IMR-90 (cell line): ENCODE measurements around the gene ZNF821. TPM values are rescaled to one million over a fixed set of nuclear protein-coding genes. Genes with fewer than 3 reads are reported as not detected.

Experiments used
- ATAC-seq: fragments of 200-7000 bp; cut with Tn5 transposase; 2 replicates; pipeline ENCODE4 v1.9.1; 2020; ENCODE audit warnings: low read depth, mild to moderate bottlenecking, moderate library complexity
- BruUV-seq: library from RNA; stranded (reverse); fragments of 400-500 nt; replicated peaks from 2 replicates; lab custom pipeline; 2021; lab: Mats Ljungman, UMichigan
- CTCF ChIA-PET: fragments of 300-600 bp; formaldehyde crosslinking; extraction: SDS; loops from one replicate; lab custom pipeline; 2021; ENCODE audit warnings: antibody characterized with exemption; lab: Yijun Ruan, JAX
- POLR2A ChIA-PET: fragments of 300-600 bp; sonication (Branson Sonifier 250); formaldehyde crosslinking; loops from one replicate; lab custom pipeline; 2022; ENCODE audit warnings: antibody characterized with exemption; ENCODE audit not compliant: unreplicated experiment; lab: Charles Lee
- DNase-seq: peaks from one replicate; pipeline ENCODE4 v3.0.0; 2013
- H2AFZ ChIP-seq: replicated peaks from 2 replicates; pipeline ENCODE3; 2013; ENCODE audit warnings: low read length, mild to moderate bottlenecking; ENCODE audit not compliant: poor library complexity
- H2AK5ac ChIP-seq: 2 replicates; pipeline ENCODE4 v1.6.1; 2013; ENCODE audit warnings: low read depth, low read length, inconsistent platforms
- H2AK9ac ChIP-seq: replicated peaks from 2 replicates; pipeline ENCODE3; 2013; ENCODE audit warnings: mild to moderate bottlenecking, low read depth, low read length, moderate library complexity; ENCODE audit not compliant: poor library complexity
- H2BK120ac ChIP-seq: 2 replicates; pipeline ENCODE4 v1.6.1; 2013; ENCODE audit warnings: low read depth, low read length, inconsistent platforms
- H2BK15ac ChIP-seq: 3 replicates; pipeline ENCODE4 v1.6.1; 2013; ENCODE audit warnings: low read depth, low read length, inconsistent platforms
- H2BK20ac ChIP-seq: 2 replicates; pipeline ENCODE4 v1.6.1; 2013; ENCODE audit warnings: low read depth, mild to moderate bottlenecking, inconsistent platforms, low read length, moderate library complexity
- H2BK5ac ChIP-seq: 2 replicates; pipeline ENCODE4 v1.6.1; 2013; ENCODE audit warnings: mild to moderate bottlenecking, low read depth, low read length, inconsistent platforms; ENCODE audit not compliant: poor library complexity, severe bottlenecking
- H3K14ac ChIP-seq: replicated peaks from 2 replicates; pipeline ENCODE4 v1.6.1; 2013; ENCODE audit warnings: low read depth, low read length, inconsistent platforms
- H3K18ac ChIP-seq: 2 replicates; pipeline ENCODE4 v1.6.1; 2013; ENCODE audit warnings: low read depth, low read length, control low read depth
- H3K23ac ChIP-seq: 2 replicates; pipeline ENCODE4 v1.6.1; 2013; ENCODE audit warnings: low read depth, low read length, inconsistent platforms
- H3K27ac ChIP-seq: 2 replicates; pipeline ENCODE4 v1.5.1; 2013; ENCODE audit warnings: mild to moderate bottlenecking, control low read depth, low read length; ENCODE audit not compliant: insufficient read depth
- H3K27me3 ChIP-seq: 2 replicates; pipeline ENCODE4 v1.6.1; 2013; ENCODE audit warnings: low read length; ENCODE audit not compliant: control insufficient read depth, insufficient read depth
- H3K36me3 ChIP-seq: 2 replicates; pipeline ENCODE4 v1.6.1; 2013; ENCODE audit warnings: low read length, mixed read lengths; ENCODE audit not compliant: control insufficient read depth, insufficient read depth
- H3K4ac ChIP-seq: 2 replicates; pipeline ENCODE4 v1.6.1; 2013; ENCODE audit warnings: low read depth, low read length, inconsistent platforms
- H3K4me1 ChIP-seq: 2 replicates; pipeline ENCODE4 v1.6.1; 2013; ENCODE audit warnings: low read length, mixed read lengths; ENCODE audit not compliant: control insufficient read depth, insufficient read depth
- H3K4me2 ChIP-seq: 2 replicates; pipeline ENCODE4 v1.6.1; 2013; ENCODE audit warnings: low read depth, mild to moderate bottlenecking, control low read depth, low read length, moderate library complexity
- H3K4me3 ChIP-seq: 2 replicates; pipeline ENCODE4 v1.5.1; 2013; ENCODE audit warnings: low read depth, mild to moderate bottlenecking, control low read depth, low read length, moderate library complexity; ENCODE audit not compliant: insufficient read depth
- H3K56ac ChIP-seq: 2 replicates; pipeline ENCODE4 v1.6.1; 2013; ENCODE audit warnings: low read length, inconsistent platforms; ENCODE audit not compliant: insufficient read depth; ENCODE audit errors: extremely low read depth
- H3K79me1 ChIP-seq, 2 experiments: 2 replicates each; pipeline ENCODE4 v1.6.1; 2013; ENCODE audit warnings: low read length in 2 of 2, inconsistent platforms in 1 of 2, low read depth in 1 of 2
- H3K9ac ChIP-seq: 2 replicates; pipeline ENCODE4 v1.6.1; 2013; ENCODE audit warnings: low read depth, low read length, control low read depth
- H3K9me1 ChIP-seq: 2 replicates; pipeline ENCODE4 v1.6.1; 2013; ENCODE audit warnings: low read length, inconsistent platforms; ENCODE audit not compliant: insufficient read depth
- H3K9me3 ChIP-seq: 2 replicates; pipeline ENCODE4 v1.6.1; 2013; ENCODE audit warnings: low read length; ENCODE audit not compliant: control insufficient read depth, insufficient read depth
- H4K20me1 ChIP-seq: 2 replicates; pipeline ENCODE4 v1.6.1; 2013; ENCODE audit warnings: low read length, inconsistent platforms; ENCODE audit not compliant: insufficient read depth
- H4K5ac ChIP-seq: 2 replicates; pipeline ENCODE4 v1.6.1; 2013; ENCODE audit warnings: mild to moderate bottlenecking, low read depth, low read length, control low read depth
- H4K8ac ChIP-seq, 2 experiments: 2 replicates each; pipeline ENCODE4 v1.6.1; 2013; ENCODE audit warnings: low read depth in 2 of 2, low read length in 2 of 2, control low read depth in 1 of 2, inconsistent platforms in 1 of 2
- H4K91ac ChIP-seq: 2 replicates; pipeline ENCODE4 v1.6.1; 2013; ENCODE audit warnings: low read depth, low read length, inconsistent platforms; ENCODE audit not compliant: insufficient read depth
- BHLHE40 ChIP-seq: fragments of 150-350 bp; IDR thresholded peaks from 2 replicates; pipeline ENCODE4 v1.6.1; 2016; ENCODE audit warnings: mild to moderate bottlenecking, low read depth, low read length
- CEBPB ChIP-seq: IDR thresholded peaks from 2 replicates; pipeline ENCODE4 v1.6.1; 2012; ENCODE audit warnings: low read depth, low read length, improper control_type of control experiment
- CHD1 ChIP-seq: IDR thresholded peaks from 2 replicates; pipeline ENCODE4 v1.6.1; 2012; ENCODE audit warnings: low read depth, low read length, improper control_type of control experiment
- CTCF ChIP-seq: conservative IDR thresholded peaks from 2 replicates; pipeline ENCODE4 v1.5.1; 2012; ENCODE audit warnings: mild to moderate bottlenecking, low read depth, low read length, improper control_type of control experiment
- ELK1 ChIP-seq: fragments of 150-350 bp; IDR thresholded peaks from 2 replicates; pipeline ENCODE4 v1.6.1; 2016; ENCODE audit warnings: low read depth, mild to moderate bottlenecking, low read length, moderate library complexity, borderline replicate concordance
- FOS ChIP-seq: fragments of 150-350 bp; IDR thresholded peaks from 2 replicates; pipeline ENCODE4 v1.6.1; 2016; ENCODE audit warnings: low read depth, low read length
- MAFK ChIP-seq: IDR thresholded peaks from 2 replicates; pipeline ENCODE4 v1.6.1; 2012; ENCODE audit warnings: low read depth, low read length, improper control_type of control experiment
- MAZ ChIP-seq: IDR thresholded peaks from 2 replicates; pipeline ENCODE4 v1.6.1; 2012; ENCODE audit warnings: low read depth, mild to moderate bottlenecking, low read length, improper control_type of control experiment, moderate library complexity, borderline replicate concordance
- MXI1 ChIP-seq: IDR thresholded peaks from 2 replicates; pipeline ENCODE4 v1.6.1; 2012; ENCODE audit warnings: low read depth, mild to moderate bottlenecking, low read length, moderate library complexity, borderline replicate concordance
- NFE2L2 ChIP-seq: fragments of 150-350 bp; IDR thresholded peaks from 2 replicates; pipeline ENCODE4 v1.6.1; 2016; ENCODE audit warnings: low read depth, mild to moderate bottlenecking, low read length
- POLR2A ChIP-seq: IDR thresholded peaks from 2 replicates; pipeline ENCODE4 v1.6.1; 2012; ENCODE audit warnings: mild to moderate bottlenecking, low read depth, low read length
- RAD21 ChIP-seq: IDR thresholded peaks from 2 replicates; pipeline ENCODE4 v1.6.1; 2012; ENCODE audit warnings: low read length, improper control_type of control experiment
- RCOR1 ChIP-seq: IDR thresholded peaks from 2 replicates; pipeline ENCODE4 v1.6.1; 2012; ENCODE audit warnings: mild to moderate bottlenecking, low read length, improper control_type of control experiment; ENCODE audit not compliant: insufficient replicate concordance
- RFX5 ChIP-seq: IDR thresholded peaks from 2 replicates; pipeline ENCODE4 v1.8.0; 2012; ENCODE audit warnings: low read depth, mild to moderate bottlenecking, low read length, moderate library complexity
- SMC3 ChIP-seq: fragments of 150-350 bp; IDR thresholded peaks from 2 replicates; pipeline ENCODE4 v1.6.1; 2016; ENCODE audit warnings: low read depth, mild to moderate bottlenecking, antibody characterized with exemption, low read length, moderate library complexity
- USF2 ChIP-seq: fragments of 150-350 bp; IDR thresholded peaks from 2 replicates; pipeline ENCODE4 v1.6.1; 2017; ENCODE audit warnings: mild to moderate bottlenecking, antibody characterized with exemption, low read length, low read depth
- WGBS, 2 experiments: methylation state at CpG; one replicate each; pipeline versions ENCODE4 v1.1.5 to v1.1.7; 2013; ENCODE audit warnings: missing lambda C conversion rate in 2 of 2; ENCODE audit not compliant: insufficient read length in 1 of 2; ENCODE audit errors: extremely low coverage in 2 of 2; 5-methylcytosine and 5-hydroxymethylcytosine counted together
- dilution Hi-C: fragments of 300-500 bp; cut with HindIII; formaldehyde crosslinking; loops from one replicate; pipeline ENCODE4 v1.14.3; 2018; ENCODE audit warnings: low sequenced_read_pairs; ENCODE audit not compliant: unreplicated experiment
- in situ Hi-C: fragments of 300-500 bp; cut with MboI; formaldehyde crosslinking; loops from 3 replicates; pipeline ENCODE4 v1.14.3; 2019; ENCODE audit warnings: low sequenced_read_pairs, inconsistent platforms, mixed read lengths
- intact Hi-C: fragments of 100-400 bp; cut with micrococcal nuclease; formaldehyde crosslinking; loops from 2 replicates; pipeline ENCODE4 v1.10.0; 2022
- polyA plus RNA-seq, 3 experiments: library from polyadenylated mRNA; depleted of rRNA; stranded (reverse); fragments of >200 nt; gene quantifications; 2 replicates each; pipeline ENCODE4 v1.2.3, GENCODE V29; 2012; ENCODE audit warnings: low replicate concordance in 1 of 3
- total RNA-seq: library from RNA; depleted of rRNA; stranded (reverse); fragments of >200 nt; gene quantifications from 2 replicates; pipeline ENCODE4 v1.2.3, GENCODE V29; 2012

The ZNF821 gene
- total and polyA plus RNA-seq, 2 of the 4 experiments (the other 2 are of a cell fraction) = 5.9 to 6.0 TPM

GRCh38 chr16:71848622-71849021, 35.4 kb downstream of the ZNF821 start:
- ATAC-seq (no peak), DNase-seq (no peak)
- Histone ChIP-seq H3K79me1 (peaks cover 19 to 62% of the 10 kb centered on the region in 2 experiments), H3K9ac (no peak overlapping the region), H3K27me3 (no peaks in the 10 kb centered on the region), H4K20me1 (peaks cover 11% of the 10 kb centered on the region), H3K23ac (no peak overlapping the region), H2BK20ac (no peak overlapping the region), H3K14ac (no peak overlapping the region), H3K56ac (no peak overlapping the region), H3K18ac (no peak overlapping the region), H3K9me1 (peaks cover 5% of the 10 kb centered on the region), H4K5ac (no peak overlapping the region), H3K27ac (no peak overlapping the region), H3K4me2 (no peak overlapping the region), H2BK5ac (no peak overlapping the region), H3K4me1 (peaks cover 3% of the 10 kb centered on the region; the same call in 1 of the 2 replicates), H2AK9ac (no peak overlapping the region), H4K91ac (no peak overlapping the region), H3K4ac (no peak overlapping the region), H3K9me3 (no peaks in the 10 kb centered on the region), H3K4me3 (no peak overlapping the region), H2BK120ac (no peak overlapping the region), H2BK15ac (no peak overlapping the region), H3K36me3 (peaks cover 44% of the 10 kb centered on the region), H2AFZ (no peak overlapping the region), H2AK5ac (no peak overlapping the region), H4K8ac (no peak overlapping the region)
- WGBS, 2 experiments = no CpG with 5 or more reads among the region's 6 CpGs
- in situ Hi-C loops = no loop called here
- BruUV-seq = no TSS peak
- TF ChIP-seq CEBPB = no peak
- TF ChIP-seq RFX5 = no peak
- no peak for TF ChIP-seq FOS
- TF ChIP-seq MAFK = no peak
- no peak for TF ChIP-seq USF2
- TF ChIP-seq POLR2A = no peak
- no peak for TF ChIP-seq MAZ
- no peak for TF ChIP-seq RAD21
- TF ChIP-seq BHLHE40 = no peak
- TF ChIP-seq CTCF = no peak
- no peak for TF ChIP-seq ELK1
- no peak for TF ChIP-seq RCOR1
- TF ChIP-seq SMC3 = no peak
- TF ChIP-seq MXI1 = no peak
- no peak for TF ChIP-seq NFE2L2
- no peak for TF ChIP-seq CHD1
- dilution Hi-C loops = no loop called here
- intact Hi-C loops = no loop called here
- ChIA-PET POLR2A (no interaction called here), CTCF (no interaction called here)
